GM12878 (cell line): ENCODE data around the gene GOLGA6A. TPM values are rescaled to one million over a fixed set of nuclear protein-coding genes. Genes with fewer than 3 reads are reported as not detected.

Experiments
- ATAC-seq: fragments of 200-7000 bp; cut with Tn5 transposase; 3 replicates; pipeline ENCODE4 v1.9.1; 2020; ENCODE audit warnings: mild to moderate bottlenecking, moderate library complexity
- BruUV-seq: library from RNA; stranded (reverse); fragments of 400-500 nt; replicated peaks from 2 replicates; lab custom pipeline; 2021; lab: Mats Ljungman, UMichigan
- CTCF ChIA-PET: fragments of 300-600 bp; sonication (Branson Sonifier 250); formaldehyde crosslinking; extraction: SDS; loops from one replicate; lab custom pipeline; 2021; ENCODE audit warnings: inconsistent platforms; lab: Yijun Ruan, JAX
- POLR2A ChIA-PET: fragments of 350-600 bp; formaldehyde crosslinking; extraction: SDS; loops from one replicate; lab custom pipeline; 2021; ENCODE audit warnings: inconsistent platforms; lab: Charles Lee
- RAD21 ChIA-PET: fragments of 300-600 bp; sonication (Branson Sonifier 250); formaldehyde crosslinking; loops from one replicate; lab custom pipeline; 2023; ENCODE audit warnings: antibody characterized with exemption; ENCODE audit not compliant: unreplicated experiment; lab: Charles Lee
- SMC1A ChIA-PET: fragments of 300-600 bp; sonication (Branson Sonifier 250); formaldehyde crosslinking; loops from one replicate; lab custom pipeline; 2023; ENCODE audit not compliant: unreplicated experiment, uncharacterized antibody; lab: Charles Lee
- DNase-seq: peaks from one replicate; pipeline ENCODE4 v3.0.0-alpha.2; 2011; ENCODE audit warnings: low read depth, low spot score
- FAIRE-seq: peaks from 3 replicates; lab custom pipeline; 2011; peaks lifted over from hg19 to GRCh38; lab: Jason Lieb, UNC
- H2AFZ ChIP-seq: 2 replicates; pipeline ENCODE4 v1.6.0; 2011; ENCODE audit warnings: low read depth, low read length, control low read depth; ENCODE audit not compliant: control insufficient read depth
- H3K27ac ChIP-seq: 2 replicates; pipeline ENCODE4 v1.5.1; 2011; ENCODE audit warnings: control low read depth; ENCODE audit not compliant: control insufficient read depth, insufficient read depth
- H3K27me3 ChIP-seq, 2 experiments: replicated peaks in 1 of 2; 2 replicates each; pipeline versions ENCODE4 v1.6.0 to v1.6.1; 2011; ENCODE audit warnings: low read length in 1 of 2; ENCODE audit not compliant: control insufficient read depth in 2 of 2, insufficient read depth in 2 of 2
- H3K36me3 ChIP-seq, 2 experiments: 2 replicates each; pipeline ENCODE4 v1.5.1; 2011; ENCODE audit warnings: low read length in 1 of 2; ENCODE audit not compliant: control insufficient read depth in 2 of 2, insufficient read depth in 2 of 2
- H3K4me1 ChIP-seq: 2 replicates; pipeline ENCODE4 v1.6.1; 2011; ENCODE audit warnings: mild to moderate bottlenecking, low read length, moderate library complexity, mixed read lengths; ENCODE audit not compliant: control insufficient read depth, insufficient read depth
- H3K4me2 ChIP-seq: 2 replicates; pipeline ENCODE4 v1.6.0; 2011; ENCODE audit warnings: control low read depth; ENCODE audit not compliant: control insufficient read depth, insufficient read depth
- H3K4me3 ChIP-seq: fragments of 200-600 bp; sonication (generic); 2 replicates; pipeline ENCODE4 v1.5.1; 2016
- H3K79me2 ChIP-seq: 2 replicates; pipeline ENCODE4 v1.6.0; 2011; ENCODE audit warnings: low read length; ENCODE audit not compliant: control insufficient read depth, insufficient read depth
- H3K9ac ChIP-seq: 2 replicates; pipeline ENCODE4 v1.8.0; 2011; ENCODE audit warnings: low read length, control low read depth, mixed read lengths; ENCODE audit not compliant: control insufficient read depth, insufficient read depth
- H3K9me3 ChIP-seq: replicated peaks from 3 replicates; pipeline ENCODE4 v1.5.1; 2011; ENCODE audit warnings: mild to moderate bottlenecking, low read length; ENCODE audit not compliant: control insufficient read depth, insufficient read depth
- H4K20me1 ChIP-seq: 2 replicates; pipeline ENCODE4 v1.6.0; 2011; ENCODE audit not compliant: control insufficient read depth, insufficient read depth
- EZH2 ChIP-seq: IDR thresholded peaks from 2 replicates; pipeline ENCODE4 v1.6.1; 2012; ENCODE audit warnings: low read depth, mild to moderate bottlenecking, control low read depth, inconsistent platforms, low read length, borderline replicate concordance; ENCODE audit not compliant: control insufficient read depth
- IKZF2 ChIP-seq, 2 experiments: fragments of 450-650 bp; IDR thresholded peaks; 2 replicates each; pipeline ENCODE4 v1.6.1; 2017; ENCODE audit warnings: mild to moderate bottlenecking in 2 of 2, moderate library complexity in 2 of 2
- MXI1 ChIP-seq: fragments of 150-350 bp; IDR thresholded peaks from 2 replicates; pipeline ENCODE4 v1.6.1; 2011; ENCODE audit warnings: low read depth, mild to moderate bottlenecking, inconsistent platforms, low read length, improper control_type of control experiment
- STAT1 ChIP-seq: fragments of 450-650 bp; conservative IDR thresholded peaks from 2 replicates; pipeline ENCODE4 v1.6.1; 2014; ENCODE audit warnings: antibody characterized with exemption, mild to moderate bottlenecking
- SUPT20H ChIP-seq: IDR thresholded peaks from 2 replicates; pipeline ENCODE4 v1.6.1; 2011; ENCODE audit warnings: low read depth, mild to moderate bottlenecking, low read length, moderate library complexity, borderline replicate concordance; ENCODE audit not compliant: control insufficient read depth
- WGBS: methylation state at CpG from one replicate; pipeline ENCODE4 v1.1.6; 2016; ENCODE audit warnings: low lambda C conversion rate; ENCODE audit not compliant: insufficient replicate concordance, insufficient coverage; ENCODE audit errors: missing lambda C conversion rate; 5-methylcytosine and 5-hydroxymethylcytosine counted together
- in situ Hi-C: fragments of 300-500 bp; cut with MboI; formaldehyde crosslinking; loops from 9 replicates; pipeline ENCODE4 v1.14.3; 2018; ENCODE audit warnings: mixed read lengths
- intact Hi-C: fragments of 100-400 bp; cut with micrococcal nuclease; formaldehyde crosslinking; loops from one replicate; pipeline ENCODE4 v1.14.2; 2022; ENCODE audit not compliant: unreplicated experiment
- polyA plus RNA-seq, 11 experiments: library from polyadenylated mRNA; depleted of rRNA in 4 of 11; unstranded in 6 of 11; stranded (reverse) in 5 of 11; fragments of >200 nt; fragmentation: Nextera tagmentation in 4 of 11; fragmentation: Illumina TruSeq in 1 of 11; extraction: Ambion mirVana in 4 of 11; extraction: Trizol in 1 of 11; gene quantifications; 1 replicate in 1 of 11; 2 replicates in 10 of 11; pipeline versions ENCODE4 v1.2.1 to v1.2.3, GENCODE V29; 2011 to 2016; ENCODE audit warnings: inconsistent platforms in 2 of 11, missing spikeins in 2 of 11, low read depth in 1 of 11
- total RNA-seq, 4 experiments: library from RNA; depleted of rRNA in 3 of 4; stranded (reverse); fragments of >200 nt in 3 of 4; fragmentation: Illumina TruSeq in 1 of 4; extraction: Trizol in 1 of 4; gene quantifications; 2 replicates each; pipeline versions ENCODE4 v1.2.1 to v1.2.3, GENCODE V29; 2013 to 2021
- TF ChIP-seq, protein P1 (sequence below): IDR thresholded peaks from 2 replicates; pipeline ENCODE4 v1.6.1; 2012; ENCODE audit warnings: low read depth, low read length, improper control_type of control experiment

GOLGA6A gene
- total and polyA plus RNA-seq, 10 of the 15 experiments (the other 5 are each of a cell fraction or from before 2014, with no cell fraction given), result not detected

GRCh38 chr15:74131628-74132413 is 49.5 kb upstream of the GOLGA6A start:
- RAD21 ChIA-PET, result no interaction called here
- in situ Hi-C loops (no loop called here), intact Hi-C loops (no loop called here)
- FAIRE-seq (no peak), DNase-seq (no peak), ATAC-seq (no peak)
- H3K9ac ChIP-seq, result no peak overlapping the region
- whole genome bisulfite sequencing, result 42% methylated on average over 20 of the region's 20 CpGs
- no peaks in the 10 kb centered on the region for H4K20me1 ChIP-seq
- BruUV-seq, result no TSS peak
- peaks cover 7% of the 10 kb centered on the region for H3K4me1 ChIP-seq
- peaks cover 36 to 62% of the 10 kb centered on the region in 2 experiments for H3K27me3 ChIP-seq
- H2AFZ ChIP-seq, result no peak overlapping the region
- no peak overlapping the region for H3K4me3 ChIP-seq
- SMC1A ChIA-PET, result no interaction called here
- H3K79me2 ChIP-seq, result no peaks in the 10 kb centered on the region
- H3K4me2 ChIP-seq, result no peak overlapping the region
- POLR2A ChIA-PET, result no interaction called here
- H3K27ac ChIP-seq, result no peak overlapping the region
- no peaks in the 10 kb centered on the region for H3K36me3 ChIP-seq
- H3K9me3 ChIP-seq, result no peaks in the 10 kb centered on the region; the same call in 2 of the 3 replicates
- CTCF ChIA-PET, result no interaction called here
- no peak for TF ChIP-seq STAT1
- 0 out of 2 replicates have a peak, but pooled peaks have one; percentile 20 for TF ChIP-seq EZH2
- no peak for TF ChIP-seq MXI1
- TF ChIP-seq, protein P1, sequence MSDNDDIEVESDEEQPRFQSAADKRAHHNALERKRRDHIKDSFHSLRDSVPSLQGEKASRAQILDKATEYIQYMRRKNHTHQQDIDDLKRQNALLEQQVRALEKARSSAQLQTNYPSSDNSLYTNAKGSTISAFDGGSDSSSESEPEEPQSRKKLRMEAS, result no peak
- TF ChIP-seq IKZF2 (IDR thresholded peaks at IDR 0.05), result no peak
- TF ChIP-seq SUPT20H, result no peak
